NCI-H510A treated with DMSO at 0.1 percent for 48 hours (cell line): ENCODE data around the gene EHD1.
"Not testable (repeated sequence)": the region's sequence is repeated elsewhere in the genome, so short reads cannot be mapped to it uniquely, and the experiment has no call there.

Experiments
- DNase-seq: peaks from one replicate; lab custom pipeline; 2025; lab: John Stamatoyannopoulos, UW

The EHD1 gene

GRCh38 chr11:64856382-64857227, 21.8 kb downstream of the EHD1 start:
- no peak for DNase-seq

- DNase-seq, result no peak
These were observed 22.7 kb downstream of the EHD1 start for GRCh38 chr11:64855596-64856304.

- DNase-seq, result no peak
These were observed 23.6 kb downstream of the EHD1 start for GRCh38 chr11:64854534-64855502.

GRCh38 chr11:64854157-64854533, 24.3 kb downstream of the EHD1 start:
- no peak for DNase-seq

- no peak for DNase-seq
These were observed 24.7 kb downstream of the EHD1 start for GRCh38 chr11:64853709-64854108.

GRCh38 chr11:64852804-64853509, 25.5 kb downstream of the EHD1 start:
- no peak for DNase-seq

GRCh38 chr11:64851831-64852351, 26.5 kb downstream of the EHD1 start:
- no peak for DNase-seq

- no peak for DNase-seq
These were observed 27.3 kb downstream of the EHD1 start for GRCh38 chr11:64850979-64851567.

- no peak for DNase-seq
These were observed 28.6 kb downstream of the EHD1 start for GRCh38 chr11:64849598-64850356.

GRCh38 chr11:64848826-64849597, 29.4 kb downstream of the EHD1 start:
- DNase-seq, result no peak

GRCh38 chr11:64848214-64848825, 30.1 kb downstream of the EHD1 start:
- no peak for DNase-seq

- DNase-seq, result peak; percentile 95
These were observed 31.3 kb downstream of the EHD1 start for GRCh38 chr11:64846998-64847666.

GRCh38 chr11:64845776-64846129, 32.7 kb downstream of the EHD1 start:
- not testable (repeated sequence) for DNase-seq

GRCh38 chr11:64845129-64845775, 33.2 kb downstream of the EHD1 start:
- no peak for DNase-seq

- DNase-seq, result peak; percentile 89
These were observed 33.9 kb downstream of the EHD1 start, which contains the start of gene CDC42BPG for GRCh38 chr11:64844330-64845128. CDC42BPG (minus strand) TSS chr11:64844653; CDS start chr11:64844569, 84 bp downstream.

GRCh38 chr11:64843686-64844329, 34.6 kb downstream of the EHD1 start:
- DNase-seq, result no peak
